GM10847 (cell line): Measurements from ENCODE around the gene PDLIM1.

Experiments
- POLR2A ChIP-seq: IDR thresholded peaks from 2 replicates; pipeline ENCODE4 v1.6.1; 2011; ENCODE audit not compliant: insufficient read length; ENCODE audit errors: extremely low read depth

Gene PDLIM1

DNA sequence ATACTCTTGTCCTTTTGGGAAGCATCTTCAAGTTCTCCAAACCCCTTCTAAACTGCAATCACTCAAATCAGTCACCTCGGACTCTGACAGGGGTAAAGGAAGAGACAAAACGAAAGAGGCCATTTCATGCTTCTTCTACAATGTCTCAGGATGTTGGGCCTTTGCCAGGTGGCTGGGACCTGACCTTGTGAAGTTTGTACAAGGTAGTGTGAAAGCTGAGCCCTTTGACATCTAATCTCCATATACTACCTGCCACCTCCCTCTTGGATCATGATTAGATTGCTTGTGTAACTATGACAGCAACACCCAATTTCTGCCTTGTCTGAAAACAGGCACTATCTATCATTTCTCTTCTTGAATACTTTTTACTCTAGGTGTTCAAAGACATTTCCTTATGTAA, 35.1 kb upstream of the PDLIM1 start:
- TF ChIP-seq POLR2A: no peak

DNA sequence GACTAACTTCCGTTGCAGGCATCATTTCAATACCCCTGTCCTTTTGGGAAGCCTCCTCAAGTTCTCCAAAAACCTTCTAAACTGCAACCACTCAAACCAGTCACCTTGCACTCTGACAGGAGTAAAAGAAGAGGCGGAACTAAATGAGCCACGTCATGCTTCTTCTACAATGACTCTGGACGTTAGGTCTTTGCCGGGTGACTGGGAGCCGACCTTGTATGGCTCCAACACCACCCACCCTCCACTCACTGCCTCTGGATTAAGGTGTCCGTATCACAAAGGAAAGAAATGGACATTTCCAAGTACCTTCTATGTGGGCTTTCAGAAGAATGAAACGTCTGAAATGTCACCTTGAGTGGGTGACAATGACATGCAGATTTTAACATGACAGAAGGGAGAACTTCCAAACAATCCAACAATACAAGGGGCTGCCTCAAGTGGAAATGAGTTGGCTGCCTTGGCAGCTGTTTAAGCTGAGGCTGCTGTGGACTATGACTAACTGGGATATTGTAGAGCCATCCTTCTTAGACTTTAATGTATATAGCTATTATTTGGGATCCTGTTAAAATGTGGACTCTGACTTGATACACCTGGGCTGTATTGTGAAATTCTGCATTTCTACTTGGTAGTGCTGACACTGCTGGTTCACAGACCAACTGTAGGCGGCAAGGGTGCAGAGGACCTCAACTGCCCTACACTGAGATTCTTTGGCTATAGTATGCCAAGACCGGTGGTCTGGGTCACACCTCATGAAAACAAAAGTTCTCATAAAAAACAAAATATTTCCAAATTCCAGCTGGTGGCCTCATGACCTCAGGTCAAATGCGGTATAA, 33.8 kb upstream of the PDLIM1 start:
- TF ChIP-seq POLR2A: no peak

DNA sequence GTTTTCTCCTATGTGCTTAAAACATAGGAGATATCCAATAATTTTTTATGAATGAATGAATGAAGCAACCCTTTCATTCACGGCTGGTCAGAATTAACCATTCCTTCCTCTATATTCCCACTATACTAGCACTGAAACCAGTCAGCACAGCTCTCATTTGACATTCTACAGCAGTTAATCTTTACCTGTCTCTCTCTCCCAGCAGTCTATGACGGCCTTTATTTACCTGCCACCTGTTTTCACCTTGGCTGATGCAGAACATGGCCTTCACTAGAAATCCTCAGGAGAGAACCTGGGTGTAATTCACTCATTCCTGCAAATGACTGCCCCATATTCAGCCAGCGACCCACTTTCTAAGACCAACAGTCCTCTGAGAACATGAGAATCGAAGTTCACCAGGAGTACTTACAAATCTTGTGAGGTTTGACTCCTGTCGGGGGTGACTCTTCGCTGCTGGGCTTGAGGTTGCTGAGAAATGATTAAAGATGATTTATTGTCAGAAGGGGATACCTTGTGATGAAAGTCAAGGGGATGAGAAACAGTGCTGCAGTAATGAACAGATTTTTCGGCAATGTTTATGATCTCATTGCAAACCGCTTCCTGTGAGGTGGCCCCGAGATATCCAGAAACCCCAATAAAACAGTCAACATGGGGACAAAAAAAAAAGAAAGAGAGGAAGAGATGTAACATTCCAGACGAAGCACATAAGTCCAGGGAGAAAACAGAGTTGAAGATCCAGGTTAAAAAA, 30.9 kb upstream of the PDLIM1 start:
- no peak for TF ChIP-seq POLR2A

DNA sequence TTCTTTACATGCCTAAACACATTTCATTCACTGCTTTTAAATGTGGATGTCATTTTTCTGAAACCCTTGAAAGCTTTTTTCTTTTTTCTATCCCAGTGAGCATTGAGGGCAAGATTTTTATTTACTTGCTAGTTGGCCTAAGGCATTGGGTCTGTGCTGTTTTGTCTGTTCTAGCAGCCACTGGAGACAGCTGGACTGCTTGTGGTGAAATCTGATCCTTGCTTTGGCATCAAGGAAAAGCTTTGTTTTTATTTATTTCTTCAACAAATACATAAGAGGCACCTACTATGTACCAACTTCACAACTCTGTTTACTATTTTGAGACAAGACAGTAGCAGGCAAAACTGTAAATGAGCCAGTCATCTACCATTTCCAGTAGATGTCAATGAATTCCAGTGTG, 28.4 kb upstream of the PDLIM1 start:
- TF ChIP-seq POLR2A: no peak

DNA sequence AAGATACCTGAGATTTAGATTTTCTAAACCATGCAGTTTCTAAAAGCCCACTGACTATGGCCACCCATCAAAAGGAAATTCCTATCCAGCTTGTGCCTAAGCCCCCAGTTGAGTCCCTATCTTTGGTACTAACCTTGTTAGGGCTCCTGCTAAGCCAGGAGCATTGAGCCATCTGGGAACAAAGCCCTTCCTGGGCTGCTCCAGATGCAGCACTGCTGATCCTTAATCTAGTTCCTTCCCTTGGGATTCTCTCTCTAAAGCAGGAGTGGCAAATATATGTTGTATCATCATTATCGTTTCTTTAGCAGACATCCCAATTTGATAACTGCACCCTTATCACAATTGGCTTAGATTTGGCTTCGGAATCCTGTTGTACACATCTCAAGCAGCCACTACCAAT, 24.7 kb upstream of the PDLIM1 start:
- TF ChIP-seq POLR2A: no peak

DNA sequence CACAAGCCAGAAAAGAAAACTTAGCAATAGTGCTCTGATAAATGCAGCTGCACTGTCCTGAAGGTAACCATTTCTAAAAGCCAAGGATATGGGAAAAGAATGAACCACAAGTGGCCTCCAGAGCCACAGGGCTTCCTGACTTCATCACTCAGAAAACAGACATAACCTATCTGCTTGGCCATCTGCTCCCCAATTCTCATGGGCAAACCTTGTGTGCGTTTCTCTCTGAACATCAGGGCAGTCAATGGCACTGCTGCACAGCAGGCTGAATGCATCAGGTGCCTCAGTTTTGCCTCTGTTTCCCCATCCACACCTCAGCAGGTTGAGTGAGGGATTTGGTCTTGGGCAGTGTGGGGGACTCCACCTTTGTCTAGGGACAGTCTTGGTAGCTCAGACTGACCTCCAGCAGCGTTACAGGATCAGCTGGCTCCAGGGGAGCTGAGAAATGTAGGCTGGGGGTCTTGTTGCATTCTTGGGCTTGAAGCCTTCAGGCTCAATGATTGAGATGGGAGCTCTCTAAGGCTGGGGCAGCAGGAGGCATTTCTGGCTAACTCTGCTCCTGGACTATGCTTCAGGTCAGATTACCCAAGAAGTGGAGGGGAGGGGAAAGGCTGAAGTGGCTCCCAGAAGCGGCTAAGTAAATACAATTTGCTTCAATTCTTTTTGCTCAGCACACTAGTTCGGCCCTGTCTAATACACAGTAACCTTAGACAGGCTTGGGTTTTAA, 23.6 kb upstream of the PDLIM1 start:
- no peak for TF ChIP-seq POLR2A

DNA sequence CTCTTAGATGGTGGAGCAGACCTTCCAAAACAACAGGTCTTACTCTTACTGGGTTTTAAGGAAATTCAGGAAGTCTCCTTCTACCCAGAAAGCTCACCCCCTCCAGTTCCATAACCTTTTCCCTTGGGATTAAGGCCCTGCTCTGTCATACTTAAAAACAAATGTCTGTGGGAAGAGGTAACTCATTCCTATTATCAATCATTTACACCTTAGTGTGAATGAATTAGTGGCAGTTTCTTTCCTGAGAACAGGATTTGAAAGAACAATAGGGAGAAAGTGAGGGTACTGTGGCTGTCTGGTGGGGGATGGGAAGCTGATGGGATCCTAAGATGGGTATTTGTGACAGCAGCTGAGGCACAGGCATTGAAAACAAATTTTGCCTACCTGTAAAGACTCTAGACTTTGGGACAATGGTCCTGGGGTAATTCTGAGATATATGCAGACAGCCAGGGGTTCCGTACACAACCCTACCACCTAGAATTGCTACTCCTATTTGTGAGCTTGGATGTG, 22.2 kb upstream of the PDLIM1 start:
- TF ChIP-seq POLR2A: no peak

DNA sequence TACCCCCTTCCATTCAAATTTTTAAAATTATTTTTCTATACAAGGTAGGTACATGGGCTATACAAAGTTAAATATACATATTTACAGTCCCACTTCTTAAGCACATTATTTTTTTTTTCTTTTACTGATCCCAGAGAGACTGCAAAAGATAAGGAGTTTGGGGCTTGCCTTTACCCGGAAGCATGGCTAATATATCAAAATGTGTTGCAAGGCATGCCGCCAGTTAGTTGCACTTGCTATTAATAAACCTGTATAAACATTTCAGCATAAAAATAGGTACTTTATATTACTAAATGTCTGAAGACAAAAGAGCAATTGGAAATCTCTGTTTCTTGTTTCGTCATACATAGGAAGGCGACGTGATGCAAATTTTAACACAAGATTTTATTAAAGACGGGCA, 21.5 kb upstream of the PDLIM1 start:
- TF ChIP-seq POLR2A: no peak

DNA sequence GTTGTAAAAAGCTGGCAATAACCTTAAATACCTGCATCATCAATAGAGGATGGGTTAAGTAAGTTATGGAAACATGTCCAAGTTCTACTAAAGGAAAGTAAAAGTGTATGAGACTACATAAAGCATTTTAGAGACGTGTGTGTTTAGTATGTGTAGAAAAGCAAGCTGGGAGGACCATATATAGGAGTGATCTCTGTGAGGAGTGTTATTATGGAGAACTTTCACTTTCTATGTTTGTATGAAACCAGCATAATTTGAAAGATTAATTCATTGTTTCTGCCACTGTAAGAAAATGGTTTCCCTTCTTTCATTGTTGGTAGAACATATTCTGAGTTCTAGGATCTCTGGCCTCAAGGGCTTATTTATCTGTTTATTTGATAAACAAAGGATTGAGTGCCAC, 19.2 kb upstream of the PDLIM1 start:
- no peak for TF ChIP-seq POLR2A

DNA sequence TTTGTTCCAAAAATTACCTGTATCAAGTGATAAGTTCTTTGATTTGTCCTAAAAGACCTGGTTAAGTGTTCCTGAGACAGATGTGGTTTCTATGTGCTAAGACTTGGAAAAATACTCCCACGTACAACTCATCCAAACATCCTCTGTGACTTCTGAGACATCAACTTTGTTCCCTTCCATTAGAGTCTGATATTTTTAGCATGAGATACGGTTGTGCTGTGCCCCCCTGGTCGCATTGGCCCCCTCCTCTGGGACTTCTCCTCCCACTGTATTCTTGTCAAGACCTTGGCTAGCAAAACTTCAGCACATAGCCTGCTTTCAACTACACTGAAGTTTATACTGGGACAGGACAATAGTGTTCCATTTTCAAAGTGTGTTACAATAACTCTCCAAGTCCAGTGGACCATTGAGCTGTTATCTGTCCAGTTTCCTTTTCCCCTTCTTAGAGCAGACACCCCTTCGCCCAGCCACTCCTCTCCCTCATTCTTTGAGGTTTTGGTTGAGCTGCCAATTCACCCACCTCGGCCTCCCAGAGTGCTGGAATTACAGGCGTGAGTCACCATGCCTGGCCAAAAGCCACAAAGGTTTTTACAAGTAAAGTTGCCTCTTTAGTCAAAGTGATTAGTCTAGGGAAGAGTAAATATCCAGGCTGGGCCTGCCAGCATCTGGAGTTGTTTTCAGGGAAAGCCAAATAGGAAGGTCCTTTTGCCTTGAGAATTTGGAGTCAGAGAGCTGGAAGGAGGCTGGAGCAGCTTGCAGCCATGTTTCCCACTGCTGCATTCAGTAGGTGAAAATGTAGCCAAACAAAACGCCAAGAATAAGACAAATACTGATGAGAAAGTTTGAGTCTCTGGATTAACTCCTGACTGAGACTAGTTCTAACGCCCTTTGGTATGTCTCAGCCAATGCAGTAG, 17.8 kb upstream of the PDLIM1 start:
- no peak for TF ChIP-seq POLR2A

DNA sequence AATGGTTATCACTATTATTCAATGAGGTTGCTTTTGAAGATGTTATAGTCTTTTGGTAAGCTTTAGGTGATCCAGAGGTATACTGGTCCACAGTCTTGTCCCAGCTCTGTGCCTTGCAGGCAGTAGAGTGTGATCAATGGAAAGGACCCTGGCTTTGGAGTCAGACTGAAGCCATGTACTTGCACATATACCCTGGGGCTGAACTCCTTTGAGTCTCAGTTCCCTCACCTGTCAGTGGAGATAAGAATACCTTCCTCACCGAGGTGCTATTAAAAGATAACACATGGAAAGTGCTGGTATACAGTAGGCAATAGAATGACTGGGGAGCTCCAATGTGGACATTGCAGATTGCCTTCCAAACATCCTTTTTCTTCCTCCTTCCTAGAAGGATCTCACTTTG, 16.0 kb upstream of the PDLIM1 start:
- no peak for TF ChIP-seq POLR2A

DNA sequence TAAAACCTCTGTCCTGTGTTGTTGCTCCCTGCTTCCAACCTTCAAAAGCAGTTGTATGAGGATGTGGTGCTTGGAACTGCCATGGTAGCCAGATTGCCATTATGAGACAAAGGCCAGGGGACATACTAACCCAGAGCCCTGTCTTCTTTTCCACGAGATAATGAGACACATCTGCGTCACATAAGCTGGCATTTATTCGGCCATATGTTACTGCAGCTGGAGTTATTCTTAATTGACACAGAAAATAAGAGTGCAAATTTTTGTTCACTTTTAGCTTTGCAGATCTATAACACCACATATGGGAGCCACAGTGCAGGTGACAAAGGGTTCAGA, 15.5 kb upstream of the PDLIM1 start:
- TF ChIP-seq POLR2A: no peak

DNA sequence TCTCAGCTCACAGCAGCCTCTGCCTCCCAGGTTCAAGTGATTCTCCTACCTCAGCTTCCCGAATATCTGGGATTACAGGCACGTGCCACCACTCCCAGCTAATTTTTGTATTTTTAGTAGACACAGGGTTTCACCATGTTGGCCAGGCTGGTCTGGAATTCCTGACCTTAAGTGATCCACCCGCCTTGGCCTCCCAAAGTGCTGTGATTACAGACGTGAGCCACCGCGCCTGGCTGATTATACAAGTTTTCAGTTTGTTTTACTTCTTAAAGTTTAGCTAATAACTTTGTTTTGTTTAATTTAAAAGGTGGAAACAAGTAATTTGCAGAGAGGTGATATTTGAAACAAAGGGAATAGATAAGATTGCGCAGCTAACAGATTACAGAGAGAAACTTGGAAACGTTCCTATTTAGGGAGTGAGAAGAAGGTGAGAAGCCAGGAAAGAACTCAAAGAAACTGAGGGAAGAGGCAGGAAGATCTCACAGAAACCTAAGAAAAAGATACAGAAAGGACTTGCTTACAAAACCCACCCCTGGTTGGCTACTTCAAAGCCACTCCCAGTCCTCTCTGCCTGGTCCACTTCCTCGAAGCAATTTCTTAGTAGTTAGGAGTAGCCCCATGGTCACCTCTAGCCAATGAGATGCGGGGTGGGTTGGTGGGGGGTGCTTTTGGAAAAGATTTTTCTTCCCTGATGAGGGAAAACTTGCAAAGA, 15.0 kb upstream of the PDLIM1 start:
- TF ChIP-seq POLR2A: no peak

DNA sequence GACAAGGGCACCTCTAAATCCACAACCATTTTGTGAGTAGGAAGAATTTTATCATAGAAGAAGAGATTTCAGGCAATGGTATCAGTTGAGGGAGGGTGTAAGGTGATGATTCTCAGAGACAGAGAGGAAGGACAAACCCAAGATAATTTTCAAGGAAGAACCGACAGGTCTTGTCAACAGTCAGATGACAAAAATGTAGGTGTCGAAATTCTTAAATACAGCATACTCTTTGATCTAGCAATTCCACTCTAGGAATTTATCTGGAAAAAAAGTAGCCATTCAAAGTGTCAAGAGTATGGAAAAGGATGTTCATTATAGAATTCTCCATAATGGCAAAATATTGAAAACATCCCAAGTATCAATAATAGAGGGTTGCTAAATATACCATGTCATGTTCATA, 14.2 kb upstream of the PDLIM1 start:
- TF ChIP-seq POLR2A: no peak
